ENCODE results near the gene RUNX2. TPM values are rescaled to one million over a fixed set of nuclear protein-coding genes. Genes with fewer than 3 reads are reported as not detected.

The RUNX2 gene
- total RNA-seq, 1 experiment from 2014 or later: 9.3 TPM

DNA sequence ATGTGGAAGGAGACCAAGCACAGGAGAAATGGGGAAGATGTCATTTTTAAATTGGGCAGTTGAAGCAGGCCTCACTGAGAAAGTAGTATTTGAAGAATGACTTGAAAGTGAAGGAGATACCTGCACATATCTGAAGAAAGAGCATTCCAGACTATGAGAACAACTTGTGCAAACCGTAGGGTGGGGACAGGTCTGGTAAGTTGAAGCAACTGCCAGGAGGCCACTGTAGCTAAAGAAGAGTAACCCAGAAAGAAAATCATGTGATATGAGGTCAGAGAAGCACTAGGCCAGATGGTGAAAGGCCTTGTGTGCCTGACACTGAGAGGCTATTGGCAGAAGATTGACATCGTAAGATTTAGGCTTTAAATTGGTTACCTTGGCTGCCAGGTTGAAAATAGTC, 54.3 kb downstream of the RUNX2 start:
- TF ChIP-seq, protein P1, sequence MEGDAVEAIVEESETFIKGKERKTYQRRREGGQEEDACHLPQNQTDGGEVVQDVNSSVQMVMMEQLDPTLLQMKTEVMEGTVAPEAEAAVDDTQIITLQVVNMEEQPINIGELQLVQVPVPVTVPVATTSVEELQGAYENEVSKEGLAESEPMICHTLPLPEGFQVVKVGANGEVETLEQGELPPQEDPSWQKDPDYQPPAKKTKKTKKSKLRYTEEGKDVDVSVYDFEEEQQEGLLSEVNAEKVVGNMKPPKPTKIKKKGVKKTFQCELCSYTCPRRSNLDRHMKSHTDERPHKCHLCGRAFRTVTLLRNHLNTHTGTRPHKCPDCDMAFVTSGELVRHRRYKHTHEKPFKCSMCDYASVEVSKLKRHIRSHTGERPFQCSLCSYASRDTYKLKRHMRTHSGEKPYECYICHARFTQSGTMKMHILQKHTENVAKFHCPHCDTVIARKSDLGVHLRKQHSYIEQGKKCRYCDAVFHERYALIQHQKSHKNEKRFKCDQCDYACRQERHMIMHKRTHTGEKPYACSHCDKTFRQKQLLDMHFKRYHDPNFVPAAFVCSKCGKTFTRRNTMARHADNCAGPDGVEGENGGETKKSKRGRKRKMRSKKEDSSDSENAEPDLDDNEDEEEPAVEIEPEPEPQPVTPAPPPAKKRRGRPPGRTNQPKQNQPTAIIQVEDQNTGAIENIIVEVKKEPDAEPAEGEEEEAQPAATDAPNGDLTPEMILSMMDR (IDR thresholded peaks at IDR 0.05; ENCODE audit: unreplicated experiment): no peak
- ChIA-PET CTCF (no interaction called here), POLR2A (interaction anchor here (0.6 kb wide), 1 partner anchor 45 kb away, joined by 4 read pairs; no protein-coding TSS in a partner anchor)
- no TSS peak for BruUV-seq (replicated peaks)
- H3K4me3 Mint-ChIP-seq (ENCODE audit: unreplicated experiment): no peak overlapping the region
- H3K27me3 Mint-ChIP-seq (ENCODE audit: insufficient read depth, unreplicated experiment): no peaks in the 10 kb centered on the region
- H3K4me1 Mint-ChIP-seq (ENCODE audit: insufficient read depth, unreplicated experiment): peaks cover 13% of the 10 kb centered on the region
- intact Hi-C loops (cut with micrococcal nuclease): no loop called here
- DNase-seq (ENCODE audit: unreplicated experiment): no peak
- no peak overlapping the region for H3K27ac Mint-ChIP-seq (ENCODE audit: low read depth, unreplicated experiment)
- no peaks in the 10 kb centered on the region for H3K9me3 Mint-ChIP-seq (ENCODE audit: unreplicated experiment)
- H3K36me3 Mint-ChIP-seq (ENCODE audit: insufficient read depth, unreplicated experiment): no peaks in the 10 kb centered on the region

DNA sequence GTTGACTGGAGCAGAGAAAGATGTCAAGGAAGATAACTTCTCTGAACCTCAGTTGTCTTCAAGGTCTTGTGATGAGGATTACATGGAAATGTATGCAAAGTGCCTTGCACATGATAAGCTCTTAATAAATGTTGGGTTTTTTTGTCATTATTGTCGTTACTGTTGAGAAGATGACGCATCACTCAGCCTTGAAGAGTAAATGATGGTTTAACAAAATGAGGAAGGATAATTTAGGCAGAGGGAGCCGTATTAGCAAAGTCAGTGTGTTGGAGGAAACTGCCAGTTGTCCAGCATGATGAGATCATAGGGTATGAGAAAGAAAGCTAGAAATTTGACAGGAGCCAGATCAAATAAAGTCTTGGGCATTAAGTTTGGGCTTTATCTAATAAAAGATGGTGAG, 58.4 kb downstream of the RUNX2 start:
- BruUV-seq (replicated peaks): no TSS peak
- POLR2A ChIA-PET: interaction anchor here (0.5 to 2.4 kb wide), 2 partner anchors 8 to 70 kb away, joined by 3 to 8 read pairs; partner anchors contain the start of gene SUPT3H

DNA sequence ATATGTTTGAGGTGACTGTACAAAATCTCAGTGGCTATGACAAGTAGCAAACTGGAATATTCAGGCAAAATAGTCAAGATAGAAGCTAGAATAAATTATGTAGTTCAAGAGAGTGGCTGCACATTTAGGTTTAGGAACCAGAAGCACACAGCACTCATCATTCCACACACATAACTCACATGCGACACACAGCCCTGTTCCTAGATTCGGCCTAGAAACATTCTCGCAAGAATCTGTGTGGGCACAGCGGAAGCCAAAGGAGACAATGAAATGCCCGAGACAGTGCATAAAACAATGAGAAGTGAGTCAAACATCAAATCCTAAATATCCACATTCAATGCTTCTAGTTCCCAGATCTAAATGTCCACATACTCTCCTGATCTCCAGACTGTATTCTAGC, 59.1 kb downstream of the RUNX2 start:
- no peak for DNase-seq (ENCODE audit: unreplicated experiment)
- POLR2A ChIA-PET: interaction anchor here (2.4 kb wide), 1 partner anchor 9 kb away, joined by 8 read pairs; the partner anchor contains the start of gene SUPT3H
- no peak overlapping the region for H3K27ac Mint-ChIP-seq (ENCODE audit: low read depth, unreplicated experiment)
- no peaks in the 10 kb centered on the region for H3K27me3 Mint-ChIP-seq (ENCODE audit: insufficient read depth, unreplicated experiment)
- no peaks in the 10 kb centered on the region for H3K36me3 Mint-ChIP-seq (ENCODE audit: insufficient read depth, unreplicated experiment)
- no TSS peak for BruUV-seq (replicated peaks)
- H3K9me3 Mint-ChIP-seq (ENCODE audit: unreplicated experiment): no peaks in the 10 kb centered on the region
- TF ChIP-seq, protein P1 (IDR thresholded peaks at IDR 0.05; ENCODE audit: unreplicated experiment): no peak
- intact Hi-C loops (cut with micrococcal nuclease): no loop called here
- CTCF ChIA-PET: interaction anchor here (0.7 to 1.0 kb wide), 3 partner anchors 9 to 757 kb away, joined by 3 read pairs; no protein-coding TSS in a partner anchor
- no peak overlapping the region for H3K4me3 Mint-ChIP-seq (ENCODE audit: unreplicated experiment)
- peaks cover 4% of the 10 kb centered on the region for H3K4me1 Mint-ChIP-seq (ENCODE audit: insufficient read depth, unreplicated experiment)

More for the DNA sequence above, 58.4 kb downstream of the RUNX2 start:
- no peak overlapping the region for H3K4me3 Mint-ChIP-seq (ENCODE audit: unreplicated experiment)
- intact Hi-C loops (cut with micrococcal nuclease): no loop called here
- no peak for DNase-seq (ENCODE audit: unreplicated experiment)
- TF ChIP-seq, protein P1 (IDR thresholded peaks at IDR 0.05; ENCODE audit: unreplicated experiment): no peak
- H3K9me3 Mint-ChIP-seq (ENCODE audit: unreplicated experiment): no peaks in the 10 kb centered on the region
- no peaks in the 10 kb centered on the region for H3K36me3 Mint-ChIP-seq (ENCODE audit: insufficient read depth, unreplicated experiment)
- H3K4me1 Mint-ChIP-seq (ENCODE audit: insufficient read depth, unreplicated experiment): peaks cover 7% of the 10 kb centered on the region
- H3K27ac Mint-ChIP-seq (ENCODE audit: low read depth, unreplicated experiment): no peak overlapping the region
- CTCF ChIA-PET: interaction anchor here (0.6 kb wide), 1 partner anchor 204 kb away, joined by 3 read pairs; no protein-coding TSS in a partner anchor
- no peaks in the 10 kb centered on the region for H3K27me3 Mint-ChIP-seq (ENCODE audit: insufficient read depth, unreplicated experiment)

DNA sequence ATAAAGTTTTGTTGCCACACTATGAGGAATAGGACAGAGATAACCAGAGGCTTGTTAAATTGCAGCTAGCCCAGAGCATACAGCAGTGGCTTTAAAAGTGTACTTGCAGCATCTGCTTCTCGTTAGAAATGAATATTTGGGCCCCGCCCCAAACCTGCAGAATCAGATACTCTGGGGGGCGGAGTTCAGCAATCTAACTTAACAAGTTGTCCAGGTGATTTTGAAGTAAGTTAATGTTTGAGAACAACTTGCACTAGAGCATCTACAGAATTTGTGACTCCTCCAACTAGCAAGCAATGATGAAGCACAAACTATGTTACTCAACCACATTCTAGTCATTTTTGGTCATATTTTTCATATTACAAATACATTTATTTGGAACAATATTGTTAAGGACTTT, 60.2 kb downstream of the RUNX2 start:
- H3K4me3 Mint-ChIP-seq (ENCODE audit: unreplicated experiment): no peak overlapping the region
- H3K27ac Mint-ChIP-seq (ENCODE audit: low read depth, unreplicated experiment): no peak overlapping the region
- DNase-seq (ENCODE audit: unreplicated experiment): no peak
- H3K4me1 Mint-ChIP-seq (ENCODE audit: insufficient read depth, unreplicated experiment): no peaks in the 10 kb centered on the region
- ChIA-PET POLR2A (interaction anchor here (2.4 kb wide), 1 partner anchor 10 kb away, joined by 8 read pairs; the partner anchor contains the start of gene SUPT3H), CTCF (interaction anchor here (0.9 to 1.0 kb wide), 2 partner anchors 32 to 758 kb away, joined by 3 read pairs; no protein-coding TSS in a partner anchor)
- TF ChIP-seq, protein P1 (IDR thresholded peaks at IDR 0.05; ENCODE audit: unreplicated experiment): no peak
- no TSS peak for BruUV-seq (replicated peaks)
- no peaks in the 10 kb centered on the region for H3K36me3 Mint-ChIP-seq (ENCODE audit: insufficient read depth, unreplicated experiment)
- H3K9me3 Mint-ChIP-seq (ENCODE audit: unreplicated experiment): no peaks in the 10 kb centered on the region
- no peaks in the 10 kb centered on the region for H3K27me3 Mint-ChIP-seq (ENCODE audit: insufficient read depth, unreplicated experiment)
- intact Hi-C loops (cut with micrococcal nuclease): no loop called here
